Activated naive CD4-positive, alpha-beta T cell treated with anti-CD3 and anti-CD28 coated beads, Interleukin-2, amount 50 U/mL, for 16 hours (primary cell): ENCODE data around the gene IL13RA1.
"Not testable (repeated sequence)": the region's sequence is repeated elsewhere in the genome, so short reads cannot be mapped to it uniquely, and the experiment has no call there.

Experiments
- DNase-seq: peaks from one replicate; pipeline ENCODE4 v3.0.0-alpha.2; 2020

IL13RA1 gene

GRCh38 chrX:118795528-118796280, 68.3 kb downstream of the IL13RA1 start:
- no peak for DNase-seq

GRCh38 chrX:118802857-118803256, 75.5 kb downstream of the IL13RA1 start:
- DNase-seq, result no peak

- peak; percentile 36 for DNase-seq
Measured at GRCh38 chrX:118807151-118808017, 80.0 kb downstream of the IL13RA1 start.

- DNase-seq, result not testable (repeated sequence)
Measured at GRCh38 chrX:118817257-118817656, 89.9 kb downstream of the IL13RA1 start.

GRCh38 chrX:118823263-118824172, 96.1 kb downstream of the IL13RA1 start, which contains the start of gene ZCCHC12:
Gene ZCCHC12 (plus strand): TSS chrX:118823824. CDS start chrX:118825245, 1,421 bp downstream.
- peak; percentile 44 for DNase-seq

GRCh38 chrX:118824173-118824730, 96.8 kb downstream of the IL13RA1 start:
- no peak for DNase-seq

- no peak for DNase-seq
Measured at GRCh38 chrX:118825227-118825626, 97.8 kb downstream of the IL13RA1 start.

- peak; percentile 65 for DNase-seq
Measured at GRCh38 chrX:118839334-118839958, 112.0 kb downstream of the IL13RA1 start.
